Right lung (tissue), 5 donors: ENCODE measurements around the gene MRPS18A. TPM values are rescaled to one million over a fixed set of nuclear protein-coding genes. Genes with fewer than 3 reads are reported as not detected.

Source experiments
- DNase-seq, 2 donors: peaks; one replicate each; pipeline ENCODE4 v3.0.0-alpha.2; 2013
- polyA plus RNA-seq, 5 donors: library from polyadenylated mRNA; unstranded; fragments of 120-200 nt; gene quantifications; one replicate each; pipeline versions ENCODE4 v1.2.1 to v1.2.3, GENCODE V29; 2013; ENCODE audit warnings: inconsistent platforms in 1 of 5, low replicate concordance in 1 of 5; ENCODE audit not compliant: insufficient read length in 5 of 5, insufficient read depth in 1 of 5

MRPS18A gene
- polyA plus RNA-seq, 5 donors, result 39.0 to 49.7 (median 42.9) TPM

GRCh38 chr6:43719511-43719910, 31.9 kb upstream of the MRPS18A start:
- DNase-seq, result no peak

GRCh38 chr6:43718387-43719105, 31.0 kb upstream of the MRPS18A start:
- DNase-seq, result no peak

GRCh38 chr6:43717822-43718221, 30.2 kb upstream of the MRPS18A start:
- DNase-seq, result no peak

- DNase-seq, result no peak
Measured at GRCh38 chr6:43717389-43717788, 29.8 kb upstream of the MRPS18A start.

GRCh38 chr6:43716099-43716498, 28.5 kb upstream of the MRPS18A start:
- DNase-seq, result peak; percentile 93 to 94

GRCh38 chr6:43715056-43715788, 27.6 kb upstream of the MRPS18A start:
- DNase-seq, result no peak

GRCh38 chr6:43714311-43715055, 26.9 kb upstream of the MRPS18A start:
- DNase-seq, result peak in 1 of 2 donors; percentile 67

DNA sequence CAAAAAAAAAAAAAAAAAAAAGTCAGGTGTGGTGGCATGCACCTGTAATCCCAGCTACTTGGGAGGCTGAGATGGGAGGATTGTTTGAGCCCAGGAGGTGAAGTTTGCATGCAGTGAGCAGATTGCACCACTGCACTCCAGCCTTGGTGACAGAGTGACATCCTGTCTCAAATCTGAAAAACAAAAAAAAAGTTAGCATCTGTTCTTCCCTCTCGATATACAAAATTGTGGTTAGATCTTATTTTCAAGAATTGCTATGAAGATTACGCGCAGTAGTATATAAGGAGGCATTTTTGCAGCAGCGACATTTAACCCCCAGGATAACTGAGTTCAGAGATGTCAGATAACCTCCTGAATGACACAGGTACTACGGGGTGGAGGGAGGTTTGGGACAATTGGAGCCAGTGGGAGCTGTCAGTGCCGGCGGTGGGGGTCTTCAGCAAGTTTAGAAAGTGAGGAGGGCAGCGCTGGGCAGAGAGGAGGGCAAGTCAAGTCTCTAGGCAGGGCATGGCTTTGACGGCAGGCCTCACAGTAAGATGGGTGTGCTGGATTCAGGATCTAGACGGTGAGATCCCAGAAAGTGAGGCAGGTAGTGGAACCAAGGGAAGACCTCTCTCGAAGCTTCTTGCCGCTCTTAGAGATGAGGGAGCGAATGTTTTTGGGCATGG, 26.2 kb upstream of the MRPS18A start:
- DNase-seq, result no peak

DNA sequence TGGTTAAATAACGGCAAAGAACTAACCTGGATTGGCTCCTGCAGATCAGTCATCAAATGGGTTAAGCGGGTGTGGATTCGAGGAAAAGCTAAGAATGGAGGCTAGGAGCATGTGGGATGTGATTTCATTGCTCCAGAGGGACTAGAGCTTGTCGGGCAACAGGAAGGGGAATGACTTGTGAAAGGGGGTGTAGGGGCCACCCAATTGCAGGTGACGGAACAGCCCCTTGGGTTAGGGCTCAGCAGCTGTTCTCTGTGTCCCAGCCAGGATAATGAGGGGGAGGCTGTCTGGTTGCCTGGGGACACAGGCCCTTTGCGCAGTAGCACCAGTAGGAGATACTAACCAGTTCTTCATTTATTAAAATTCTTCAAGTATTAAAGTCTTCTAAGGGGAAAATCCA, 25.0 kb upstream of the MRPS18A start:
- no peak for DNase-seq

DNA sequence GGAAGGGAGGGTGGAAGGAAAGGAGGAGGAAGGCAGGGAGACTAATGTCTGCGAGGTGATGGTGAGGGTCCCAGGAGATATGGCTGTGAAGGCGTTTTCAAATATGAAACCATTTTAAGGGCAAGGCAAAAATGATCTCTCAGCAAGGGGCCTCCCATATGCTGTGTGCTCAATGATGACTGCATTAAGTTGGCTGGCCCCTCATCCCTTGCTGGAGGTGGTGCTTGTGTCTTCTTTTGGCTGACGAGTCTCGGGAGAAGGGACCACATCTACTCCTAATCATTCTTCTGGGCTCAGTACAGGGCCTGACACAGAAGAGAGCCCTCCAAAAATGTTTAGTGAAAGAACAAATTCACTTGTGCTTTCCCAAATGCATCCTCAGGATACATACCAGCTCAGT, 23.0 kb upstream of the MRPS18A start:
- no peak for DNase-seq

GRCh38 chr6:43709654-43710303, 22.2 kb upstream of the MRPS18A start:
- DNase-seq, result no peak

- DNase-seq, result peak in 1 of 2 donors; percentile 51
Measured at GRCh38 chr6:43708860-43709653, 21.5 kb upstream of the MRPS18A start.

GRCh38 chr6:43707767-43708166, 20.2 kb upstream of the MRPS18A start:
- DNase-seq, result no peak

DNA sequence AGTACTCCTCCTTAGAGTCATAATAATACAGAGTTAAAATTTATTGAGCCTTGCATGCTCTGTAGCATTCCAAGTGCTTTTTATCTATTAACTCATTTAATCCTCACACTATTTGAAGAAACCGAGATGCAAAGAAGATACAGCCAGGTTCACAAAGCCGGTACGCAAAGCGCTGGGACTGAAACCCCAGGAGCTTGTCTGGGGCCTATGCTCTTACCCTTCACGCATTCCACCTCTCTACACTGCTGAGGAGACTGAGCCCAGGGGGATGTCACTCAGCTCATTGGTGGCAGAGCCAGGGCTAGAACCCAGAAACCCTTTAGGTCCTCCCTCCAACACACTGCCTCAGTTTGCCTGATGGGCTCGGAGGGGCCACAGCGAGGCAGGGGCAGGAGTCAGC, 19.7 kb upstream of the MRPS18A start:
- no peak for DNase-seq

DNA sequence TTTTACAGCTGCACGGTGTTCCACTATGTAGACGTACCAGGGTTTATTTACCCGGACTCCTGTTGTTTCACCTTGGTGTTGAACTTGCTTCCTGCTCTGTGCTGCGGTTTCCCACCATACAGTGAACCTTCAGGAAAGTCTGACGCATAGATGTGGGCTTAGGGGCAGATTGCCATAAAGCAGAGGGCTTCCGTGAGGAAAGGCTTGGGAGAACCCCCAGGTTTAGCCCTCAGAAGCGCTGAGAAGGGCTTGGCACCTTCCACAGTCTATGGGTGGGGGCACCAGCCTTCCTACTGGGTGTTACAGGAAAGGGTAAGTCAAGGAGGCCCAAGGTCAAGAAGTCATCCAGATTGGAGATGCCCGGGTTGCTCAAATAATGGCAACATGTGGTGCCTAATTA, 19.2 kb upstream of the MRPS18A start:
- DNase-seq, result no peak

GRCh38 chr6:43705996-43706395, 18.4 kb upstream of the MRPS18A start:
- peak in 1 of 2 donors; percentile 85 for DNase-seq

- DNase-seq, result no peak
Measured at GRCh38 chr6:43703512-43704429, 16.2 kb upstream of the MRPS18A start.

DNA sequence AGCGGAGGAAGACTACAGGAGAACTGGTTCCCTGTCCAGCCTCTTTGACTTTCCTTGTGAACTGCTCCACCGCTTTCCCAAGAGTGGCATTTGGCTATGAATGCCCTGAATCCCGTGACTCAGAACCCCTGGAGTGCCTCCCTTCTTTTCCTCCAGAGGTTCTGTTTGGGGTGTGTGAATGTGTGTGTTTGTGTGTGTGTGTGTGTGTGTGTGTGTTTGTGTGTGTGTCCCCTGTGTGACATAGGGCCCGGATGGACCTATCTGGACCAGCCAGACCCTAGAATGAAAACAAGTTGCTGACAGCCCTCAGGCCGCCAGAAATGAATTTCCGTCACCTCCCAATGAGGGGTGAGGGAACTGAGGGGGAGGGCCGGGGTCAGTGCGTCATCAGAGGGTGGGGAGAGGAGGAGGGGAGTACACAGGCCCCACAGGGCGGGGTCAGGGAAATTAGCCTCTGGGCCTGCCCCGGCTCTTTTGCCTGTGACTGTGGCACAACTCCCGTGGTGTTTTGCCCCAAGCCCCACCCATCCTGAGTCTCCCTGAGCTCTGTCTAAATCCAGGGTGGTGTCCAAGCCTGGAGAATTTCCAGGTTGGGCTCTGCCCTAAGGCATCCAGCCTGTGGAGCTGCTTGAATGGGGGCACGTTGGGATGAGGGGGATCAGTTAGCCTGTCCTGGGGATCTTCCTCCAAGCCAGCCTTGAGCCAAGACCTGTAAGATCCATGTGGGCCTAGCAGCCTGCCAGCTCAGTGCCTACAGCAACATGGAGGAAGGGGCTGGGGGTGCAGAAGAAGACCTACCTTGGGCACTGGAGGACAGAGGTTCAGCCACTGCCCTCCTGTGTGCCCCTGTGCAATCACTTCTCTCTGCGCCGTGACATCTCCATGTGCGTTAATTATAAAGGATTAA, 15.2 kb upstream of the MRPS18A start:
- DNase-seq, result peak; percentile 90 to 91

DNA sequence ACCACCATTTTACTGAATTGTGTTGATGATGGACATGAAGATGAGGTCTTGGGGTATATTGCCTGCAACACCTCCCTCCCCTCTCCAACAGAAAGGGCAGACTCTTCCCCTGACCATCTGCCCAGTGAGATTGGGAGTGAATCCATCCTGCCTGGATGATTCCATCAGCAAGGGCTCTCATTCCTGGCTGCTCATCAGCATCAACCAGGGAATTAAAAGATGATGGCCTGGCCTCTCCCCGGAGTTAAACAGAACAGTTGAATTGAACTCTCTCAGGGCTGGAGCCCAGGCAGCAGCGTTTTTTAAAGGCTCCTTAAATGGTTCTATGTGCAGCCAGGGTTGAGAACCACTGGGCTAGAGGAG, 14.6 kb upstream of the MRPS18A start:
- DNase-seq, result no peak
